Muscle of arm (tissue), 12 donors: Measurements from ENCODE around the gene RNF151. TPM values are rescaled to one million over a fixed set of nuclear protein-coding genes. Genes with fewer than 3 reads are reported as not detected.
"Not testable (repeated sequence)": the region's sequence is repeated elsewhere in the genome, so short reads cannot be mapped to it uniquely, and the experiment has no call there.

Source experiments
- DNase-seq: peaks from one replicate; pipeline ENCODE4 v3.0.0-alpha.2; 2013
- polyA plus RNA-seq, 12 donors: library from polyadenylated mRNA; unstranded; fragments of 120-200 nt; gene quantifications; one replicate each; pipeline ENCODE4 v1.2.1, GENCODE V29; 2013; ENCODE audit not compliant: insufficient read length in 12 of 12

Gene RNF151
- polyA plus RNA-seq, 12 donors = not detected

- no peak for DNase-seq
Measured at GRCh38 chr16:1938316-1938715, 28.3 kb upstream of the RNF151 start.

DNA sequence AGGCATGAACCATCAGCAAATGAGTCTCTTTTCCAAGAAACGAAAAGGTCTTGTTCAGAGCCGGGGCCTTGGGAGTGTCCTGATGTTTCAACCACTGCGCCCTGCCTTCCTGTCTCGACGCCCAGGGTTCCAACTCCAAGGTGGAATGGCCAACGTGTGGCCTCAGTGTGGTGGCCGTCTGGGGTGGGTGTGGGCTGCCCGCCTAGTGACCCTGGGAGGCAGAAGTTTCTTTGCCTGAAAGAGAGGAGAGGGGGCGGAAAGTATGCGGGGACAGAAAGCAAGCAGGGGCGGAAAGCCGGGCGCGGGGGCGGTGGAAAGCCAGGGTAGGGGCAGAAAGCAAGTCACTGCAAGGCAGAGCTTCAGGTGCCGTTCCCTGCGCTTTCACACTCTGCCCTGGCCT is 27.7 kb upstream of the RNF151 start:
- no peak for DNase-seq

GRCh38 chr16:1939833-1940232 is 26.8 kb upstream of the RNF151 start:
- DNase-seq = not testable (repeated sequence)

GRCh38 chr16:1940273-1941161 is 26.1 kb upstream of the RNF151 start:
- no peak for DNase-seq

GRCh38 chr16:1941162-1942046 is 25.3 kb upstream of the RNF151 start:
- DNase-seq = no peak

DNA sequence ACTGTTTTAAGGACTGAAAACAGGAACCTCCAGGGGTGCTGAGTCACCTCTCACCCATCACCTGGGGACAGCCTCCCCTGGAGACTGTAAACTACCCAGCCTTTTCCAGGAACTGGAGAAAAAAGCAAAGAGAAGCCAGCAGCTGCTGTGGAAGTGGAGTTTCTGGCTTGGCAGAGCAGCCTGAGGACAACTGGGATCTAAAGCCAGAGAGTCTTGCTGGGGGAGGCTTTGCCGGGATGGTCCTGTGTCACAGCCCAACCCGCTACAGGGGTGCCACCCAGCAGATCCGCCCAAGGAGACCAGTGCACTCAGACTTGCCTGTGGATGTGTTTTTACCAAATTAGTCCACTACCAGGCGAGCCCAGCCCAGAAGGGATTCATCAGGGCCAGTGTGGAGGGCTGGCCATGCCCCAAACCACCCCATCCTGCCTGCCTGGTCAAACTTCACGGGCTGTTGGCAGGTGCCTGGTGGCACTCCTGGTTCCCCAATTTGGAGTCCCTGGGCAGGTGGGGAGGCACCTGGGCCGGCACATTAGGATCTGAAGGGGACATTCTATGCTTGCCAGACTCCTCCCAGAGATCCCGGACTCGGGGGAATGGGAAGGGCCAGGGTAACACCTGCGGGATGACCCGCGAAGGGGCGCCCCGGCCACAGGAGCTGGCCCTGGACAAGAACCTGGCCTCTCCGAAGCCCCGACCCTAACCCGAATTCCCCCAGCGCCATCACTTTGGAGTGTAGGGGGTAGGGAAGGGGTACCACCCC is 24.4 kb upstream of the RNF151 start:
- DNase-seq = no peak

DNA sequence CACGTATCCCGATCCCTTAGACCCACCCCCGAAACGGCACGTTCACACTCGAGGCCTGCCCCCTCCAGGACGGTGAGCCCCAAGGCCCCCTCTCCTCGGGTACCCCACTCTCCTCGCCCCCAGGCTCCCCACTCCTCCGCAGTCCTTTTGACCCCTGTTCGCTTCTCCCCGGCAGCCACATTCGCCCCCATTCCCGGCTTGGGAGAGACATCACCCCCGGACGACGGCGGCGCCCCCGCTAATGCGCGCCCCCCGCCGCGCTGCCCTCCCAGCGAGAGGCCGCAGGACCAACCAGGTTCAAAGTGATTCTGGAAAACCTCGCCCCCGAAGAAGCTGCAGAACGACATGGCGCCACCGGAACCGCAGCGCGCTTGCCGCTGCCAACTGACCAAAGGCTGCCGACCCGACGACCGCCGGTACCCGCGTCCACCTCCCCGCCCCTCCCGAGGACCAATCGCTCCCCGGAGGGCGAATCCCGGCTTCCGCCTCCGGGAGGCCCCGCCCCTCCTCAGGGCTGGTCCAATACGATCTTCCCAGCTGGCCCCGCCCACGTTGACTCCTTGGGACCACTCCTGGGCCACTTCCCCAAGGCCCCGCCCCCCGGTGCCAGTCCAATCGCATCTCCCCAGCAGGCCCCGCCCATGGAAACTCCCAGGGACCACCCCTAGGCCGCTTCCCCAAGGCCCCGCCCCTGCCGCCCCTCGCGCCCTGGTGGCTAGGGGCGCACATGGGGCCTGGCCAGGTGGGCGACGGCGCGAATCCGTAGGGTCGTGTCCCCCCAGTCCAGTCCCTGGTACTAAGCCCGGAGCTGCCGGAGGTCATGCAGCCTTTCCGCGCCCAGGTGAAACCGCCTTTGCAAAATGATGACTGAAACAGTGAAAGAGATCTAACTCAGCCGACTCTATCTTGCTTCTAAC is 23.6 kb upstream of the RNF151 start, which contains the start of gene MSRB1:
Gene MSRB1 (minus strand): TSS at position 390 of the 917 bp plus-strand sequence. CDS start 43 bp downstream, at position 347.
- DNase-seq = peak; percentile 98

DNA sequence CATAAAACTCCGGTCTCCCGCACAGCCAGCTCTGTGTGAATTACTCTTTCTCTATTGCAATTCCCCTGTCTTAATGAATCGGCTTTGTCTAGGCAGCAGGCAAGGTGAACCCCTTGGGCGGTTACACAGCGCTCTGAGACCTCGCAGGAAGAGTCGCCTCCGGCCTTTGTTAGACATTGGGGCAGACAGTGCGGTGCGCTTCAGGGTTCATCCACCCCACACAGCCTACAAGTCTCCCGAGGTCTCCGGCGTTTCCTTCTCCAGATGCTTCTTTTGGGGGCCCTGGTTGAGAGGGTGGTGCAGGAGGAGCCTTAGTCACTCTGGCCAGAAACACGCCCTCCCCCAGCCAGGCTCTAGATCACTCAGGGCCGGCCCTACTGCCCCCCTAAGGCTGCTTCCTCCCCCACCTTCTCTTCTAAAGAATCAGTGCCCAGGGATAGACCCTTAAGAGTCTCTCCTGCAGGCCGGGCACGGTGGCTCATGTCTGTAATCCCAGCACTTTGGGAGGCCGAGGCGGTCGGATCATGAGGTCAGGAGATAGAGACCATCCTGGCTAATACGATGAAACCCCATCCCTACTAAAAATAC is 21.9 kb upstream of the RNF151 start:
- DNase-seq = no peak

- DNase-seq = no peak
Measured at GRCh38 chr16:1945559-1946391, 20.9 kb upstream of the RNF151 start.

DNA sequence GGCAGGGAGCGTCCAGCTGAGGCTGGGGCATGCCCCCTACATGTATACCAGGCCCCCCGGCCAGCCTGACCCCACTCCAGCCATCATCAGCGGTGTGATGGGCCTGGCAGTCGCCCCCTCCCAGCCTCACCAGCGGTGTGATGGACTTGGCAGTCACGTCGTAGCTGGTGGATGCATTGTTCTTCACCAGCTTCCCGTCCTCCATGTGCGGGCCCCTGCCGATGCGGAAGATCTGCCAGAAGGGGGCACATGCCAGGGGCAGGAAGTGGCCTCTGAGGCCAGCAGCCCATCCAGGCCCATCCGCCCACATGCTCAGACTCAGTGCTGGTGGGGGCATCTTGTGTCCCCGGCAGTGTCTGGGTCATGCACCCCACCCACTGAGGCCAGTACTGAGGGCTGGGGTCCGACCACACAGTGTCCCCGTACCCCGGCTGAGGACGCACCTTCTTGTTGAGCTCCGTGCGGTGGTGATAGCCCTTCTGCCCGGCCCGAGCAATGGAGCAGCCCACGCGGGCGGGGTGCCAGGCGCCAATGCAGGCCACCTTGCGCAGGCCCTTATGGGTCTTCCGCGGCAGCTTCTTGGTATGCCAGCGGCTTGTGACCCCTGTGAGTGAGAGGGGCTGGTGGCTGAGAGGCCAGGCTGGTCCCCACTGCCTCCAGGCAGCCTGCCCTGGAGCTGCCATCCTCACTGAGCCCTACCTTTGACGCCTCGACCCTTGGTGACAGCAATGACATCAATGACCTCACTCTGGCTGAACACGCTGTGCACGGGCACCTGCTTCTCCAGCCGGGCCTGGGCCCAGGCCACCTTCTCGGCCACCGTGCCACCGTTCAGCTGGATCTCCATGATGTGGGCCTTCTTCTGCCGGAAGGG is 19.9 kb upstream of the RNF151 start:
- no peak for DNase-seq

DNA sequence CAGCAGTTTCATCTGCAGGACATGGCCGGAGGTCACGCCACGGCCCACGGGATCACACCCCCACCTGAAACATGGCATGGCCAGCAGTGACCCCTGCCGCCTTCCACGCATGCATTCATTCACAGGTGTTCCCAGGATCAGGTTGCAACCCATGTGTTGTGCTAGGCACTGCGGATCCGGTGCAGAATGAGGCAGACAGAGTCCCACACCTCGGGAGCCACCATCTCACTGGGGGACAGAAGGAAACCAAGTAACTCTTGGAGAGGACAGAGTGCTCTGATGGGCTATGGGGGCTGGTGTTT is 19.3 kb upstream of the RNF151 start:
- DNase-seq = no peak

GRCh38 chr16:1949507-1949906 is 17.1 kb upstream of the RNF151 start:
- no peak for DNase-seq

DNA sequence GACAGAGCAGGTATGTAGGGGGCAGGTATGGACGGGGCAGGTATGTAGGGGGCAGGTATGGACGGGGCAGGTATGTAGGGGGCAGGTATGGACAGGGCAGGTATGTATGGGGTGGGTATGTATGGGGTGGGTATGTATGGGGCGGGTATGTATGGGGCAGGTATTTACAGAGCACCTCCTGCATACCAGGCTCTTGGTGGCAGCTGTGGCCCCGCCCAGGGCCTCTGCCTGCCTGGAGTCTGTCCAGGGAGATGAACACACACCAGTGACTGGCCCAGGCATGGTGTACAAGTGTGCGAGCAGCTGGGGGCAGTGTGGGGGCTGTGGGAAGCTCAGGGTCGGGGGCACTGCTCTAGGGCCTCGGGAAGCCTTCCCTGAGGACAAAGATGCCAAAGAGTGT is 16.6 kb upstream of the RNF151 start:
- no peak for DNase-seq

DNA sequence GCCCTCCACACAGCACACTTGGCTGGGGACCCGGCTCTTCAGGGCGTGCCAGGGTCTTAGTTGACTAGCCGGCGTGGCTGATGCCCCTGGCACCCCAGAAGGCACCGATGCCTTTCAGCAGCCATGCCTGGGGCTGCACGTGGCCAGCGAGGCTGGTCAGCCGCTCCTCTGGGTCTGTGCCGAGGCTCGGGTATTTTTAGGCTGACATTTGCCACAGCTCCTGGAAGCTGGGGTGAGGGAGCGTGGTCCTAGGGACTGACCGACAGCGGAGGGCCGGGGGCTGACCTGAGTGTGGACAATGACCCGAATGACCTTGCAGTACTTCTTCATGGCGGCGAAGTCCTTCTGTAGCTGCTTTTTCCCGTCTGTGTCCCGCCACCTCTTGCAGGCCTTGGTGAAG is 16.1 kb upstream of the RNF151 start:
- DNase-seq = no peak

DNA sequence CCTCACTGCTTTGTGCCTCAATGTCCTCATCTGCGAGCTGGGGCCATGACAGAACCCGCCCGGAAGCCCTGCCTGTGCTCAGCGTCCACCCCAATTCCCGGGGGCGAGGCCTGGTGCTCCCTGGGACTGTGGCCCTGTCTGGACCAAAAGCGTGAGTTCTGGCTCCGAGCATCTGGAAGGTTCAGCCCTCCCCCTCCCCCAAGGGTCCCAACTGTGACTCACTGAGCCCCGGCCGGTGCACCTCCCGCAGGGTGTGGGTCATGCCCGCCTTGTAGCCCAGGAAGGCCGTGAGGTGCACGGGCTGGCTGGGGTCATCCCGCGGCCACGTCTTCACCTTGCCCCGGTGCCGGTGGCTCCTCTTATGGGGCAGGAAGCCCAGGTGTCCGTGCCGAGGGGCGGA is 12.9 kb upstream of the RNF151 start:
- DNase-seq = no peak

DNA sequence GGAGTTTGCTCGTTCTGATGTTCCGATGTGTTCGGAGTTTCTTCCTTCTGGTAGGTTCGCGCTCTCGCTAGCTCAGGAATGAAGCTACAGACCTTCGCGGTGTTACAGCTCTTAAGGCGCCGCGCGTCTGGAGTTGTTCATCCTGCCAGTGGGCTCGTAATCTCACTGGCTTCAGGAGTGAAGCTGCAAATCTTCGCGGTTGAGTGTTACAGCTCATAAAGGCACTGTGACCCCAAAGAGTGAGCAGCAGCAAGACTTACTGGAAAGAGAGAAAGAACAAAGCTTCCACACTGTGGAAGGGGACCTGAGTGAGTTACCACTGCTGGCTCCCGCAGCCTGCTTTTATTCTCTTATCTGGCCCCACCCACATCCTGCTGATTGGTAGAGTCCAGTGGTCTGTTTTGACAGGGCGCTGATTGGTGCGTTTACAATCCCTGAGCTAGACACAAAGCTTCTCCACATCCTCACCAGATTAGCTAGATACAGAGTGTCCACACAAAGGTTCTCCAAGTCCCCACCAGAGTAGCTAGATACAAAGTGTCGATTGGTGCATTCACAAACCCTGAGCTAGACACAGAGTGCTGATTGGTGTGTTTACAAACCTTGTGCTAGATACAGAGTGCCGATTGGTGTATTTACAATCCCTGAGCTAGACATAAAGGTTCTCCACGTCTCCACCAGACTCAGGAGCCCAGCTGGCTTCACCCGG is 9.1 kb upstream of the RNF151 start:
- not testable (repeated sequence) for DNase-seq

GRCh38 chr16:1958143-1958491 is 8.5 kb upstream of the RNF151 start:
- DNase-seq = not testable (repeated sequence)

GRCh38 chr16:1958715-1959268 is 7.9 kb upstream of the RNF151 start:
- no peak for DNase-seq
